H1 (cell line): ENCODE data around the gene TCEAL1. TPM values are rescaled to one million over a fixed set of nuclear protein-coding genes. Genes with fewer than 3 reads are reported as not detected.

ENCODE experiments used
- CTCF ChIA-PET: fragments of 300-600 bp; sonication (Branson Sonifier 250); formaldehyde crosslinking; loops from one replicate; lab custom pipeline; 2021; ENCODE audit not compliant: partially characterized antibody; lab: Charles Lee
- POLR2A ChIA-PET: fragments of 300-600 bp; sonication (Branson Sonifier 250); formaldehyde crosslinking; loops from one replicate; lab custom pipeline; 2021; ENCODE audit warnings: inconsistent platforms; ENCODE audit not compliant: partially characterized antibody; lab: Charles Lee
- DNase-seq, 2 experiments: peaks; one replicate each; pipeline versions ENCODE4 v3.0.0 to v3.0.0-alpha.2; 2010 to 2022; ENCODE audit warnings: low spot score in 2 of 2, low read depth in 1 of 2, mixed read lengths in 1 of 2
- FAIRE-seq: peaks from 2 replicates; lab custom pipeline; 2011; peaks lifted over from hg19 to GRCh38; lab: Jason Lieb, UNC
- H2AFZ ChIP-seq: 2 replicates; pipeline ENCODE4 v1.8.1; 2012; ENCODE audit warnings: low read length, inconsistent platforms
- H2AK5ac ChIP-seq: 2 replicates; pipeline ENCODE4 v1.6.1; 2013; ENCODE audit warnings: low read depth, low read length
- H2BK120ac ChIP-seq: replicated peaks from 2 replicates; pipeline ENCODE3; 2013; ENCODE audit warnings: low read depth, low read length, inconsistent platforms
- H2BK12ac ChIP-seq: 2 replicates; pipeline ENCODE4 v1.6.1; 2013; ENCODE audit warnings: low read depth, low read length
- H2BK15ac ChIP-seq: 2 replicates; pipeline ENCODE4 v1.6.1; 2013; ENCODE audit warnings: low read length
- H2BK20ac ChIP-seq: 2 replicates; pipeline ENCODE4 v1.6.1; 2013; ENCODE audit warnings: low read length
- H2BK5ac ChIP-seq: 2 replicates; pipeline ENCODE4 v1.6.1; 2013; ENCODE audit warnings: low read depth, low read length
- H3K14ac ChIP-seq: 2 replicates; pipeline ENCODE4 v1.6.1; 2013; ENCODE audit warnings: inconsistent platforms; ENCODE audit not compliant: insufficient read length
- H3K18ac ChIP-seq: 2 replicates; pipeline ENCODE4 v1.6.1; 2013; ENCODE audit warnings: low read length; ENCODE audit errors: extremely low read depth
- H3K23ac ChIP-seq: 2 replicates; pipeline ENCODE4 v1.6.1; 2013; ENCODE audit warnings: inconsistent platforms; ENCODE audit not compliant: insufficient read length
- H3K23me2 ChIP-seq: 2 replicates; pipeline ENCODE4 v1.6.1; 2013; ENCODE audit warnings: low read depth, low read length
- H3K27ac ChIP-seq: 2 replicates; pipeline ENCODE4 v1.6.1; 2011; ENCODE audit warnings: low read depth, low read length, inconsistent platforms
- H3K27me3 ChIP-seq, 4 experiments: replicated peaks in 1 of 4; 1 replicate in 1 of 4; 2 replicates in 3 of 4; pipeline versions ENCODE4 v1.6.1 to v1.8.1; 2011 to 2013; ENCODE audit warnings: low read length in 3 of 4, mild to moderate bottlenecking in 3 of 4, inconsistent platforms in 2 of 4, mixed read lengths in 2 of 4, moderate library complexity in 1 of 4; ENCODE audit not compliant: control insufficient read depth in 3 of 4, insufficient read depth in 3 of 4; ENCODE audit errors: extremely low read depth in 1 of 4
- H3K36me3 ChIP-seq, 4 experiments: 2 replicates each; pipeline versions ENCODE4 v1.6.1 to v1.8.1; 2011 to 2013; ENCODE audit warnings: mild to moderate bottlenecking in 4 of 4, low read length in 3 of 4, moderate library complexity in 2 of 4, control low read depth in 1 of 4, inconsistent platforms in 1 of 4; ENCODE audit not compliant: insufficient read depth in 4 of 4, control insufficient read depth in 2 of 4
- H3K4ac ChIP-seq: replicated peaks from 2 replicates; pipeline ENCODE3; 2013; ENCODE audit warnings: low read length, low read depth, mixed read lengths, inconsistent platforms; ENCODE audit not compliant: insufficient read length
- H3K4me1 ChIP-seq, 4 experiments: replicated peaks in 1 of 4; 1 replicate in 1 of 4; 2 replicates in 3 of 4; pipeline versions ENCODE4 v1.6.1 to v1.8.1; 2011 to 2013; ENCODE audit warnings: low read length in 3 of 4, inconsistent platforms in 2 of 4, mixed read lengths in 1 of 4; ENCODE audit not compliant: insufficient read depth in 4 of 4, control insufficient read depth in 3 of 4
- H3K4me2 ChIP-seq, 2 experiments: 2 replicates each; pipeline versions ENCODE4 v1.6.1 to v1.8.1; 2011 to 2013; ENCODE audit warnings: low read depth in 2 of 2, low read length in 2 of 2, control low read depth in 1 of 2, inconsistent platforms in 1 of 2, mild to moderate bottlenecking in 1 of 2; ENCODE audit not compliant: insufficient read depth in 1 of 2
- H3K4me3 ChIP-seq, 4 experiments: fragments of 200-600, 300-600 bp in 1 of 4; sonication (generic), shearing (Covaris generic), sonication (Bioruptor Twin) in 1 of 4; 2 replicates each; pipeline versions ENCODE4 v1.5.1 to v1.8.1; 2011 to 2016; ENCODE audit warnings: low read length in 4 of 4, low read depth in 3 of 4, control low read depth in 2 of 4, inconsistent platforms in 2 of 4, mild to moderate bottlenecking in 2 of 4, mixed read lengths in 1 of 4, moderate library complexity in 1 of 4; ENCODE audit not compliant: insufficient read depth in 2 of 4; ENCODE audit errors: extremely low read depth in 1 of 4
- H3K56ac ChIP-seq: replicated peaks from 2 replicates; pipeline ENCODE3; 2013; ENCODE audit warnings: low read depth, mild to moderate bottlenecking, mixed read lengths, low read length, inconsistent platforms; ENCODE audit not compliant: insufficient read length
- H3K79me1 ChIP-seq: 2 replicates; pipeline ENCODE4 v1.6.1; 2013; ENCODE audit warnings: low read depth, low read length, control low read depth
- H3K79me2 ChIP-seq, 2 experiments: 2 replicates each; pipeline versions ENCODE4 v1.6.1 to v1.8.1; 2012 to 2013; ENCODE audit warnings: low read length in 2 of 2, mild to moderate bottlenecking in 2 of 2, inconsistent platforms in 1 of 2; ENCODE audit not compliant: insufficient read depth in 2 of 2, control insufficient read depth in 1 of 2
- H3K9ac ChIP-seq, 4 experiments: replicated peaks in 1 of 4; 1 replicate in 1 of 4; 2 replicates in 3 of 4; pipeline versions ENCODE4 v1.6.1 to v1.8.1; 2011 to 2013; ENCODE audit warnings: low read depth in 3 of 4, low read length in 3 of 4, control low read depth in 2 of 4, mild to moderate bottlenecking in 2 of 4, moderate library complexity in 2 of 4, inconsistent platforms in 1 of 4; ENCODE audit errors: extremely low read depth in 1 of 4
- H3K9me3 ChIP-seq, 2 experiments: 2 replicates each; pipeline versions ENCODE4 v1.6.1 to v1.8.1; 2012 to 2013; ENCODE audit warnings: mild to moderate bottlenecking in 2 of 2, moderate library complexity in 2 of 2, control low read depth in 1 of 2, inconsistent platforms in 1 of 2, low read depth in 1 of 2, low read length in 1 of 2, mixed read lengths in 1 of 2; ENCODE audit not compliant: insufficient read depth in 2 of 2
- H4K20me1 ChIP-seq, 2 experiments: replicated peaks in 1 of 2; 2 replicates each; pipeline versions ENCODE3 to v1.8.1; 2011 to 2013; ENCODE audit warnings: inconsistent platforms in 2 of 2, low read length in 2 of 2, mild to moderate bottlenecking in 1 of 2; ENCODE audit not compliant: insufficient read depth in 2 of 2, control insufficient read depth in 1 of 2
- H4K5ac ChIP-seq: 2 replicates; pipeline ENCODE4 v1.6.1; 2013; ENCODE audit warnings: low read length, low read depth, mixed read lengths, inconsistent platforms; ENCODE audit not compliant: insufficient read length
- H4K8ac ChIP-seq: 2 replicates; pipeline ENCODE4 v1.8.0; 2013; ENCODE audit warnings: mild to moderate bottlenecking, moderate library complexity, low read length, inconsistent platforms; ENCODE audit not compliant: insufficient read depth; ENCODE audit errors: extremely low read depth
- H4K91ac ChIP-seq: replicated peaks from 2 replicates; pipeline ENCODE3; 2013; ENCODE audit warnings: low read length, mixed read lengths, inconsistent platforms; ENCODE audit not compliant: insufficient read length
- WGBS, 2 experiments: shearing (Covaris generic) in 1 of 2; methylation state at CpG; one replicate each; pipeline versions ENCODE4 v1.1.6 to v1.1.7; 2013 to 2015; ENCODE audit warnings: low lambda C conversion rate in 2 of 2, mixed read lengths in 2 of 2, inconsistent platforms in 1 of 2, low coverage in 1 of 2, missing lambda C conversion rate in 1 of 2; ENCODE audit not compliant: insufficient replicate concordance in 2 of 2, insufficient coverage in 1 of 2, insufficient read length in 1 of 2; ENCODE audit errors: extremely low coverage in 1 of 2, missing lambda C conversion rate in 1 of 2; 5-methylcytosine and 5-hydroxymethylcytosine counted together
- polyA plus RNA-seq, 7 experiments: library from polyadenylated mRNA; depleted of rRNA in 3 of 7; stranded (reverse) in 5 of 7; unstranded in 2 of 7; fragments of >200 nt in 5 of 7; fragments of 200-250 nt in 2 of 7; gene quantifications; 1 replicate in 5 of 7; 2 replicates in 1 of 7; 4 replicates in 1 of 7; pipeline versions ENCODE4 v1.2.1 to v1.2.3, GENCODE V29; 2011 to 2013; ENCODE audit warnings: missing spikeins in 2 of 7, mixed read lengths in 2 of 7
- total RNA-seq: library from RNA; stranded (reverse); fragmentation: NEBNext Ultra II Directional; extraction: Animal tissue kit (Norgen Biotek cat#: 25700); gene quantifications from 2 replicates; pipeline ENCODE4 v1.2.1, GENCODE V29; 2021

TCEAL1 gene
- total and polyA plus RNA-seq, 2 of the 8 experiments (the other 6 are each of a cell fraction or from before 2014, with no cell fraction given) = 3.9 to 4.1 TPM

DNA sequence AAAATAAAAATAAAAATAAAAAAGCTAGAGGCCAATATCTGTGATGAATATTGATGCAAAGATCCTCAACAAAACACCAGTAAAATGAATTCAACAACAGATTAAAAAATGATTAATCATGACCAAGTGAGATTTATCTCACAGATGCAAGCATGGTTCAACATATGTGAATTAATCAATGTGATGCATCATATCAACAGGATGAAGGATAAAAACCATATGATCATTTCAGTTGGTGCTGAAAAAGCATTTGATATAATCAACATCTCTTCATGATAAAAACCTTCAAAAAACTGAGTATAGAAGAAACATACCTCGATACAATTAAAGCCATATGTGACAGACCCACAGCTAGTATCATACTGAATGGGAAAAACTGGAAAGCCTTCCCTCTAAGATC, 18.9 kb downstream of the TCEAL1 start:
- Histone ChIP-seq H4K5ac (no peak overlapping the region), H2BK12ac (no peak overlapping the region), H3K79me2 (no peaks in the 10 kb centered on the region), H3K27me3 (no peaks in the 10 kb centered on the region), H3K9ac (no peak overlapping the region), H2BK15ac (no peak overlapping the region), H3K18ac (no peak overlapping the region), H3K14ac (no peak overlapping the region), H2BK5ac (no peak overlapping the region), H2BK20ac (no peak overlapping the region), H3K56ac (no peak overlapping the region), H4K20me1 (no peaks in the 10 kb centered on the region), H4K91ac (no peak overlapping the region), H2AFZ (no peak overlapping the region), H3K4me3 (no peak overlapping the region), H3K9me3 (no peaks in the 10 kb centered on the region), H2BK120ac (no peak overlapping the region), H3K4me1 (no peaks in the 10 kb centered on the region), H4K8ac (no peak overlapping the region), H3K36me3 (no peaks in the 10 kb centered on the region), H3K4ac (no peak overlapping the region), H3K23me2 (no peaks in the 10 kb centered on the region), H2AK5ac (no peak overlapping the region), H3K79me1 (no peaks in the 10 kb centered on the region), H3K4me2 (no peak overlapping the region), H3K23ac (no peak overlapping the region), H3K27ac (no peak overlapping the region)
- CTCF ChIA-PET = interaction anchor here (1.4 kb wide), 1 partner anchor 63 kb away, joined by 3 read pairs; the partner anchor contains the start of gene TMEM31
- DNase-seq (no peak), FAIRE-seq (peak; percentile 13)
- WGBS, 2 experiments = 73% methylated on average over 1 of the region's 1 CpG; no CpG with 5 or more reads in 1 of the 2 experiments
- POLR2A ChIA-PET = no interaction called here
